Measurements from ENCODE around the gene CDKN2B.
A peak's percentile ranks its signal among the peaks of the same experiment; 100 is the strongest.

CDKN2B gene

DNA sequence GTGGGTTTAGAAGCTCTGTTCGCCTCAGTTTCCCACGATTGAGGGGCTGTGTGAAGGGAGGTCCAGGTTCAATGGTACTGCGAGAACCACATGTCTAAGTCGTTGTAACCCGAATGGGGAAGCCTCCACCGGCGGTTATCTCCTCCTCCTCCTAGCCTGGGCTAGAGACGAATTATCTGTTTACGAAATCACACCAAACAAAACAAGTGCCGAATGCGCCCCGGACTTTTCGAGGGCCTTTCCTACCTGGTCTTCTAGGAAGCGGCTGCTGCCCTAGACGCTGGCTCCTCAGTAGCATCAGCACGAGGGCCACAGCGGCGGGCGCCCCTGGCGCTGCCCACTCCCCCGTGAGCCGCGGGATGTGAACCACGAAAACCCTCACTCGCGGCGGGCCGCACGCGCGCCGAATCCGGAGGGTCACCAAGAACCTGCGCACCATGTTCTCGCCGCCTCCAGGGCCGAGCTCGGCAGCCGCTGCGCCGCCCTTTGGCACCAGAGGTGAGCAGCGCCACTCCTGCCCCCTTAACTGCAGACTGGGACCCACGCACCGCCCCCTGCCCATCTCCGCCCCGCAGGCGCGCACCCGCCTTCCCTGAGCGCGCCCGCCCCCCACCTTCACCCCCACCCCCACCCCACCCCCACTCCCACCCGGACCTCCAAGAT, 15.1 kb downstream of the CDKN2B start, which contains the start of gene CDKN2A:
Gene CDKN2A (minus strand): TSS at position 500 of the 663 bp plus-strand sequence.
- H3K9me3 ChIP-seq (ENCODE audit: severe bottlenecking), result no peaks in the 10 kb centered on the region
- DNase-seq (ENCODE audit: low spot score) (peak; percentile 83), ATAC-seq (ENCODE audit: low read depth) (peak; percentile 66)
- TF ChIP-seq, protein P1, sequence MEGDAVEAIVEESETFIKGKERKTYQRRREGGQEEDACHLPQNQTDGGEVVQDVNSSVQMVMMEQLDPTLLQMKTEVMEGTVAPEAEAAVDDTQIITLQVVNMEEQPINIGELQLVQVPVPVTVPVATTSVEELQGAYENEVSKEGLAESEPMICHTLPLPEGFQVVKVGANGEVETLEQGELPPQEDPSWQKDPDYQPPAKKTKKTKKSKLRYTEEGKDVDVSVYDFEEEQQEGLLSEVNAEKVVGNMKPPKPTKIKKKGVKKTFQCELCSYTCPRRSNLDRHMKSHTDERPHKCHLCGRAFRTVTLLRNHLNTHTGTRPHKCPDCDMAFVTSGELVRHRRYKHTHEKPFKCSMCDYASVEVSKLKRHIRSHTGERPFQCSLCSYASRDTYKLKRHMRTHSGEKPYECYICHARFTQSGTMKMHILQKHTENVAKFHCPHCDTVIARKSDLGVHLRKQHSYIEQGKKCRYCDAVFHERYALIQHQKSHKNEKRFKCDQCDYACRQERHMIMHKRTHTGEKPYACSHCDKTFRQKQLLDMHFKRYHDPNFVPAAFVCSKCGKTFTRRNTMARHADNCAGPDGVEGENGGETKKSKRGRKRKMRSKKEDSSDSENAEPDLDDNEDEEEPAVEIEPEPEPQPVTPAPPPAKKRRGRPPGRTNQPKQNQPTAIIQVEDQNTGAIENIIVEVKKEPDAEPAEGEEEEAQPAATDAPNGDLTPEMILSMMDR (IDR thresholded peaks at IDR 0.05; ENCODE audit: poor library complexity, severe bottlenecking), result peak; percentile 13
- peaks cover 31% of the 10 kb centered on the region for H3K4me1 ChIP-seq (ENCODE audit: insufficient read depth, poor library complexity, severe bottlenecking)
- peak within 1 kb of the TSS; percentile 79 for H3K4me3 ChIP-seq (ENCODE audit: severe bottlenecking)
- peak within 1 kb of the TSS; percentile 89 for H3K27ac ChIP-seq (ENCODE audit: poor library complexity, severe bottlenecking)
- no peaks in the 10 kb centered on the region for H3K27me3 ChIP-seq (ENCODE audit: insufficient read depth, poor library complexity, severe bottlenecking)
- H3K36me3 ChIP-seq (ENCODE audit: low read depth), result peaks cover 48% of the 10 kb centered on the region

DNA sequence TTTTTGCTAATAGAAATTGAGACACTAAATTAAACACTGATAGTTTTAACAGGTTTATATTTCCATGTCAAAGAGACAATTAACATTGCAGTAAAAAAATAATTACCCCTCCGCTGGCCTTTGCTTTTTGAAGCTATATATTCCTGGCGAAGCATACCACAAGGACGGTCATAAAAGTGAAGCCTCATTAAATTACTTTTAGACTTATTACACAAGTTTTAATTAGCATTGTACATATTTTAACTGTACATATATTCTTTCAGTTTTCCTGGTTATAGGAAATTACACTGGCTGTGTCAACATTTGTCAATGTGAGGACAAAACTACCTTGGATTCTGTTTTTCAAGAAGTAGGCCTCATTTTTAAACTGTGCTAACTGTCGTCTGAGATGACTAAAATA, 16.1 kb downstream of the CDKN2B start:
- H3K36me3 ChIP-seq (ENCODE audit: low read depth), result peaks cover 55% of the 10 kb centered on the region
- no peaks in the 10 kb centered on the region for H3K9me3 ChIP-seq (ENCODE audit: severe bottlenecking)
- H3K27me3 ChIP-seq (ENCODE audit: insufficient read depth, poor library complexity, severe bottlenecking), result no peaks in the 10 kb centered on the region
- TF ChIP-seq, protein P1 (IDR thresholded peaks at IDR 0.05; ENCODE audit: poor library complexity, severe bottlenecking), result no peak
- H3K27ac ChIP-seq (ENCODE audit: poor library complexity, severe bottlenecking), result peak overlapping the region; percentile 89
- DNase-seq (ENCODE audit: low spot score) (no peak), ATAC-seq (ENCODE audit: low read depth) (no peak)
- peak overlapping the region; percentile 79 for H3K4me3 ChIP-seq (ENCODE audit: severe bottlenecking)
- peaks cover 36% of the 10 kb centered on the region for H3K4me1 ChIP-seq (ENCODE audit: insufficient read depth, poor library complexity, severe bottlenecking)

DNA sequence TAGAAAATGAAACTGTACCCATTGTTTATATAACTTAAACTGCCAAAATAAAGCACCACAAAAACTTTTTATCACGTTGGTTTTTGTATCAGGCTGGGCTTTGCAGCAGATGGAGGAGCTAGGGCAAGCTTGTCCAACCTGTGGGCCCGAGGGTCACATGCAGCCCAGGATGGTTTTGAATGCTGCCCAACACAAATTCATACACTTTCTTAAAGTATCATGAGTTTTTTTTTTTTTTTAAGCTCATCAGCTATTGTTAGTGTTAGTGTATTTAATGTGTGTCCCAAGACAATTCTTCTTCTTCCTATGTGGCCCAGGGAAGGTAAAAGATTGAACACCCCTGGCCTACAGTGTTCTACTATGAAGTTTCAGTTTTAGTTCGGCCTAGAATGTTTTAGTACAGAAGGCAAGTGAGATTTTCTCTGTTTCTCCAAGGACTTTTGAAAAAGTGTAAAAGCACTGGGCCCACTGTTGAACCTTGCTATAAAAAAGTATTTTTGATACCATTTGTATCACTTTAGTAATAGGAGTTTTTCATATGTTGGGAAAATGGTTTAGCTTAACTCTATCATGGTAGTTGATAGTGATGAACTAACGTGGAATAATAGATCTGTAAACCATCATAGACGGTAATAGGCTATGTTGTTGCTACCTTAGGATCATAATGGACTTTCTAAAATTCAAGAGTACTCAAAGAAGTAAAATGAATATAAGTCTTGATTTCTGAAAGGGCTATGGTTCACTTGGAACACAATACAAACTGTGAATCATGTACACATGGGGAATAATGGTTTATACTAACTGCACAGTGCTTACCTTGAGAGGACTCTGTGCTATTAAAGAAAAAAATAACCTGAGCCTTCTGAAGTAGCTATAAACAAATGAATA, 17.8 kb downstream of the CDKN2B start:
- TF ChIP-seq, protein P1 (IDR thresholded peaks at IDR 0.05; ENCODE audit: poor library complexity, severe bottlenecking), result no peak
- Histone ChIP-seq H3K36me3 (ENCODE audit: low read depth) (peaks cover 54% of the 10 kb centered on the region), H3K4me3 (ENCODE audit: severe bottlenecking) (peak overlapping the region; percentile 79), H3K4me1 (ENCODE audit: insufficient read depth, poor library complexity, severe bottlenecking) (peaks cover 27% of the 10 kb centered on the region), H3K27me3 (ENCODE audit: insufficient read depth, poor library complexity, severe bottlenecking) (no peaks in the 10 kb centered on the region), H3K9me3 (ENCODE audit: severe bottlenecking) (no peaks in the 10 kb centered on the region), H3K27ac (ENCODE audit: poor library complexity, severe bottlenecking) (peak overlapping the region; percentile 89)
- DNase-seq (ENCODE audit: low spot score), result no peak
- ATAC-seq (ENCODE audit: low read depth), result no peak

DNA sequence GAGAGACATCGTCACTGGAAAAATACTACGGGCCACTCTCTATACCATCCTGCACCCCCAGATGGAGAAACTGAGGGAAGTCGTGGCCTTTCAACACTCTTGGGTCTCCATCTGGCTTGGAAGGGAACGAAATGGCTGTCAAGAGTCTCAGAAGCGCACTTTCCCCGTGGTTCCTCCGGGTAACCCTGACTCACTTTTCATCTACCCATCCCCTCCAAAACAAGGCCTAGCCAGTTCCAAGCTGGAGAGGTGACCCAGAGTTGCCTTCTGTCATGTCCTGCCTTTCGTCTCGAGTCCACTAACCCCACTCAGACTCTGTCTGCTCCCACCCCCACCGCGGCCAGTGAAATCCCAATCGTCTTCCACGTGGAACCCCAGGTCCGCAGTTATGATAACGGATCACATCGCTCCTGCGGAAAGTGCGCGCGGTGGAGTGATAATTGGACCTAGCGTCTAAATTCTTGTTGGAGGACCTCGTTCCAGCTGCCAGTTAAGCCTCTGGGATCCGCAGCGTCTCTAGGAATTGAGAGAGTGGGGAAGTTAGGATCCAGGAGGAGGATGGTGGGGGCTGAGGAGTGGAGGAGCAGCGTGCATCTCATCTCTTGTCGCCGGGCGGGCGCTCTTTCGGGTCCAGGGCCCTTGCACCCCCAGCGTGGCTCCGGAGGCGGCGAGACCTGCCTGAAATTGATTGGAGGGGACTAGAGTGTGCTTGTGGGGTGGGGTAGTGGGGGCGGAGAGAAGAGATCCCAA, 19.5 kb downstream of the CDKN2B start:
- no peaks in the 10 kb centered on the region for H3K9me3 ChIP-seq (ENCODE audit: severe bottlenecking)
- no peak for ATAC-seq (ENCODE audit: low read depth)
- H3K36me3 ChIP-seq (ENCODE audit: low read depth), result peaks cover 64% of the 10 kb centered on the region
- no peak overlapping the region for H3K4me3 ChIP-seq (ENCODE audit: severe bottlenecking)
- peaks cover 28% of the 10 kb centered on the region for H3K4me1 ChIP-seq (ENCODE audit: insufficient read depth, poor library complexity, severe bottlenecking)
- no peaks in the 10 kb centered on the region for H3K27me3 ChIP-seq (ENCODE audit: insufficient read depth, poor library complexity, severe bottlenecking)
- H3K27ac ChIP-seq (ENCODE audit: poor library complexity, severe bottlenecking), result peak overlapping the region; percentile 89
- no peak for DNase-seq (ENCODE audit: low spot score)
- TF ChIP-seq, protein P1 (IDR thresholded peaks at IDR 0.05; ENCODE audit: poor library complexity, severe bottlenecking), result no peak
